H1 (cell line): ENCODE results near the gene DPEP1. TPM values are rescaled to one million over a fixed set of nuclear protein-coding genes. Genes with fewer than 3 reads are reported as not detected.

Experiments used
- CTCF ChIA-PET: fragments of 300-600 bp; sonication (Branson Sonifier 250); formaldehyde crosslinking; loops from one replicate; lab custom pipeline; 2021; ENCODE audit not compliant: partially characterized antibody; lab: Charles Lee
- POLR2A ChIA-PET: fragments of 300-600 bp; sonication (Branson Sonifier 250); formaldehyde crosslinking; loops from one replicate; lab custom pipeline; 2021; ENCODE audit warnings: inconsistent platforms; ENCODE audit not compliant: partially characterized antibody; lab: Charles Lee
- DNase-seq, 2 experiments: peaks; one replicate each; pipeline versions ENCODE4 v3.0.0 to v3.0.0-alpha.2; 2010 to 2022; ENCODE audit warnings: low spot score in 2 of 2, low read depth in 1 of 2, mixed read lengths in 1 of 2
- FAIRE-seq: peaks from 2 replicates; lab custom pipeline; 2011; peaks lifted over from hg19 to GRCh38; lab: Jason Lieb, UNC
- H2AFZ ChIP-seq: 2 replicates; pipeline ENCODE4 v1.8.1; 2012; ENCODE audit warnings: low read length, inconsistent platforms
- H2AK5ac ChIP-seq: 2 replicates; pipeline ENCODE4 v1.6.1; 2013; ENCODE audit warnings: low read depth, low read length
- H2BK120ac ChIP-seq: replicated peaks from 2 replicates; pipeline ENCODE3; 2013; ENCODE audit warnings: low read depth, low read length, inconsistent platforms
- H2BK12ac ChIP-seq: 2 replicates; pipeline ENCODE4 v1.6.1; 2013; ENCODE audit warnings: low read depth, low read length
- H2BK15ac ChIP-seq: 2 replicates; pipeline ENCODE4 v1.6.1; 2013; ENCODE audit warnings: low read length
- H2BK20ac ChIP-seq: 2 replicates; pipeline ENCODE4 v1.6.1; 2013; ENCODE audit warnings: low read length
- H2BK5ac ChIP-seq: 2 replicates; pipeline ENCODE4 v1.6.1; 2013; ENCODE audit warnings: low read depth, low read length
- H3K14ac ChIP-seq: 2 replicates; pipeline ENCODE4 v1.6.1; 2013; ENCODE audit warnings: inconsistent platforms; ENCODE audit not compliant: insufficient read length
- H3K18ac ChIP-seq: 2 replicates; pipeline ENCODE4 v1.6.1; 2013; ENCODE audit warnings: low read length; ENCODE audit errors: extremely low read depth
- H3K23ac ChIP-seq: 2 replicates; pipeline ENCODE4 v1.6.1; 2013; ENCODE audit warnings: inconsistent platforms; ENCODE audit not compliant: insufficient read length
- H3K23me2 ChIP-seq: 2 replicates; pipeline ENCODE4 v1.6.1; 2013; ENCODE audit warnings: low read depth, low read length
- H3K27ac ChIP-seq: 2 replicates; pipeline ENCODE4 v1.6.1; 2011; ENCODE audit warnings: low read depth, low read length, inconsistent platforms
- H3K27me3 ChIP-seq, 4 experiments: replicated peaks in 1 of 4; 1 replicate in 1 of 4; 2 replicates in 3 of 4; pipeline versions ENCODE4 v1.6.1 to v1.8.1; 2011 to 2013; ENCODE audit warnings: low read length in 3 of 4, mild to moderate bottlenecking in 3 of 4, inconsistent platforms in 2 of 4, mixed read lengths in 2 of 4, moderate library complexity in 1 of 4; ENCODE audit not compliant: control insufficient read depth in 3 of 4, insufficient read depth in 3 of 4; ENCODE audit errors: extremely low read depth in 1 of 4
- H3K36me3 ChIP-seq, 4 experiments: 2 replicates each; pipeline versions ENCODE4 v1.6.1 to v1.8.1; 2011 to 2013; ENCODE audit warnings: mild to moderate bottlenecking in 4 of 4, low read length in 3 of 4, moderate library complexity in 2 of 4, control low read depth in 1 of 4, inconsistent platforms in 1 of 4; ENCODE audit not compliant: insufficient read depth in 4 of 4, control insufficient read depth in 2 of 4
- H3K4ac ChIP-seq: replicated peaks from 2 replicates; pipeline ENCODE3; 2013; ENCODE audit warnings: low read length, low read depth, mixed read lengths, inconsistent platforms; ENCODE audit not compliant: insufficient read length
- H3K4me1 ChIP-seq, 4 experiments: replicated peaks in 1 of 4; 1 replicate in 1 of 4; 2 replicates in 3 of 4; pipeline versions ENCODE4 v1.6.1 to v1.8.1; 2011 to 2013; ENCODE audit warnings: low read length in 3 of 4, inconsistent platforms in 2 of 4, mixed read lengths in 1 of 4; ENCODE audit not compliant: insufficient read depth in 4 of 4, control insufficient read depth in 3 of 4
- H3K4me2 ChIP-seq, 2 experiments: 2 replicates each; pipeline versions ENCODE4 v1.6.1 to v1.8.1; 2011 to 2013; ENCODE audit warnings: low read depth in 2 of 2, low read length in 2 of 2, control low read depth in 1 of 2, inconsistent platforms in 1 of 2, mild to moderate bottlenecking in 1 of 2; ENCODE audit not compliant: insufficient read depth in 1 of 2
- H3K4me3 ChIP-seq, 4 experiments: fragments of 200-600, 300-600 bp in 1 of 4; sonication (generic), shearing (Covaris generic), sonication (Bioruptor Twin) in 1 of 4; 2 replicates each; pipeline versions ENCODE4 v1.5.1 to v1.8.1; 2011 to 2016; ENCODE audit warnings: low read length in 4 of 4, low read depth in 3 of 4, control low read depth in 2 of 4, inconsistent platforms in 2 of 4, mild to moderate bottlenecking in 2 of 4, mixed read lengths in 1 of 4, moderate library complexity in 1 of 4; ENCODE audit not compliant: insufficient read depth in 2 of 4; ENCODE audit errors: extremely low read depth in 1 of 4
- H3K56ac ChIP-seq: replicated peaks from 2 replicates; pipeline ENCODE3; 2013; ENCODE audit warnings: low read depth, mild to moderate bottlenecking, mixed read lengths, low read length, inconsistent platforms; ENCODE audit not compliant: insufficient read length
- H3K79me1 ChIP-seq: 2 replicates; pipeline ENCODE4 v1.6.1; 2013; ENCODE audit warnings: low read depth, low read length, control low read depth
- H3K79me2 ChIP-seq, 2 experiments: 2 replicates each; pipeline versions ENCODE4 v1.6.1 to v1.8.1; 2012 to 2013; ENCODE audit warnings: low read length in 2 of 2, mild to moderate bottlenecking in 2 of 2, inconsistent platforms in 1 of 2; ENCODE audit not compliant: insufficient read depth in 2 of 2, control insufficient read depth in 1 of 2
- H3K9ac ChIP-seq, 4 experiments: replicated peaks in 1 of 4; 1 replicate in 1 of 4; 2 replicates in 3 of 4; pipeline versions ENCODE4 v1.6.1 to v1.8.1; 2011 to 2013; ENCODE audit warnings: low read depth in 3 of 4, low read length in 3 of 4, control low read depth in 2 of 4, mild to moderate bottlenecking in 2 of 4, moderate library complexity in 2 of 4, inconsistent platforms in 1 of 4; ENCODE audit errors: extremely low read depth in 1 of 4
- H3K9me3 ChIP-seq, 2 experiments: 2 replicates each; pipeline versions ENCODE4 v1.6.1 to v1.8.1; 2012 to 2013; ENCODE audit warnings: mild to moderate bottlenecking in 2 of 2, moderate library complexity in 2 of 2, control low read depth in 1 of 2, inconsistent platforms in 1 of 2, low read depth in 1 of 2, low read length in 1 of 2, mixed read lengths in 1 of 2; ENCODE audit not compliant: insufficient read depth in 2 of 2
- H4K20me1 ChIP-seq, 2 experiments: replicated peaks in 1 of 2; 2 replicates each; pipeline versions ENCODE3 to v1.8.1; 2011 to 2013; ENCODE audit warnings: inconsistent platforms in 2 of 2, low read length in 2 of 2, mild to moderate bottlenecking in 1 of 2; ENCODE audit not compliant: insufficient read depth in 2 of 2, control insufficient read depth in 1 of 2
- H4K5ac ChIP-seq: 2 replicates; pipeline ENCODE4 v1.6.1; 2013; ENCODE audit warnings: low read length, low read depth, mixed read lengths, inconsistent platforms; ENCODE audit not compliant: insufficient read length
- H4K8ac ChIP-seq: 2 replicates; pipeline ENCODE4 v1.8.0; 2013; ENCODE audit warnings: mild to moderate bottlenecking, moderate library complexity, low read length, inconsistent platforms; ENCODE audit not compliant: insufficient read depth; ENCODE audit errors: extremely low read depth
- H4K91ac ChIP-seq: replicated peaks from 2 replicates; pipeline ENCODE3; 2013; ENCODE audit warnings: low read length, mixed read lengths, inconsistent platforms; ENCODE audit not compliant: insufficient read length
- CTBP2 ChIP-seq: IDR thresholded peaks from 2 replicates; pipeline ENCODE4 v1.7.0; 2011; ENCODE audit warnings: borderline replicate concordance, mild to moderate bottlenecking, moderate library complexity, mixed read lengths, low read length; ENCODE audit not compliant: insufficient read depth, insufficient read length
- EGR1 ChIP-seq: IDR thresholded peaks from 2 replicates; pipeline ENCODE4 v1.6.1; 2011; ENCODE audit warnings: low read depth, low read length, borderline replicate concordance
- FOSL1 ChIP-seq: IDR thresholded peaks from 2 replicates; pipeline ENCODE4 v1.6.1; 2011; ENCODE audit warnings: mild to moderate bottlenecking, low read depth, low read length, moderate library complexity; ENCODE audit not compliant: insufficient read depth
- NANOG ChIP-seq: IDR thresholded peaks from 2 replicates; pipeline ENCODE4 v1.6.1; 2011; ENCODE audit warnings: low read length, low read depth, mild to moderate bottlenecking, inconsistent platforms; ENCODE audit not compliant: insufficient read depth, poor library complexity, severe bottlenecking
- POLR2A ChIP-seq, 2 experiments: IDR thresholded peaks; 1 replicate in 1 of 2; 2 replicates in 1 of 2; pipeline ENCODE4 v1.6.1; 2011; ENCODE audit warnings: low read depth in 2 of 2, low read length in 2 of 2, mild to moderate bottlenecking in 2 of 2; ENCODE audit errors: control extremely low read depth in 1 of 2
- RFX5 ChIP-seq: IDR thresholded peaks from 2 replicates; pipeline ENCODE4 v1.6.1; 2011; ENCODE audit warnings: low read depth, low read length, improper control_type of control experiment, borderline replicate concordance
- SIX5 ChIP-seq: IDR thresholded peaks from 2 replicates; pipeline ENCODE4 v1.6.1; 2011; ENCODE audit warnings: mild to moderate bottlenecking, low read depth, low read length
- SP4 ChIP-seq: IDR thresholded peaks from 2 replicates; pipeline ENCODE4 v1.6.1; 2012; ENCODE audit warnings: low read length, inconsistent platforms
- WGBS, 2 experiments: shearing (Covaris generic) in 1 of 2; methylation state at CpG; one replicate each; pipeline versions ENCODE4 v1.1.6 to v1.1.7; 2013 to 2015; ENCODE audit warnings: low lambda C conversion rate in 2 of 2, mixed read lengths in 2 of 2, inconsistent platforms in 1 of 2, low coverage in 1 of 2, missing lambda C conversion rate in 1 of 2; ENCODE audit not compliant: insufficient replicate concordance in 2 of 2, insufficient coverage in 1 of 2, insufficient read length in 1 of 2; ENCODE audit errors: extremely low coverage in 1 of 2, missing lambda C conversion rate in 1 of 2; 5-methylcytosine and 5-hydroxymethylcytosine counted together
- polyA plus RNA-seq, 7 experiments: library from polyadenylated mRNA; depleted of rRNA in 3 of 7; stranded (reverse) in 5 of 7; unstranded in 2 of 7; fragments of >200 nt in 5 of 7; fragments of 200-250 nt in 2 of 7; gene quantifications; 1 replicate in 5 of 7; 2 replicates in 1 of 7; 4 replicates in 1 of 7; pipeline versions ENCODE4 v1.2.1 to v1.2.3, GENCODE V29; 2011 to 2013; ENCODE audit warnings: missing spikeins in 2 of 7, mixed read lengths in 2 of 7
- total RNA-seq: library from RNA; stranded (reverse); fragmentation: NEBNext Ultra II Directional; extraction: Animal tissue kit (Norgen Biotek cat#: 25700); gene quantifications from 2 replicates; pipeline ENCODE4 v1.2.1, GENCODE V29; 2021
- TF ChIP-seq, protein P1 (sequence below): IDR thresholded peaks from 2 replicates; pipeline ENCODE4 v1.6.1; 2011; ENCODE audit warnings: low read length, improper control_type of control experiment
- TF ChIP-seq, protein P2 (sequence below): IDR thresholded peaks from 2 replicates; pipeline ENCODE4 v1.6.1; 2012; ENCODE audit warnings: inconsistent platforms

DPEP1 gene
- total and polyA plus RNA-seq, 2 of the 8 experiments (the other 6 are each of a cell fraction or from before 2014, with no cell fraction given) = 2.8 to 3.1 TPM

DNA sequence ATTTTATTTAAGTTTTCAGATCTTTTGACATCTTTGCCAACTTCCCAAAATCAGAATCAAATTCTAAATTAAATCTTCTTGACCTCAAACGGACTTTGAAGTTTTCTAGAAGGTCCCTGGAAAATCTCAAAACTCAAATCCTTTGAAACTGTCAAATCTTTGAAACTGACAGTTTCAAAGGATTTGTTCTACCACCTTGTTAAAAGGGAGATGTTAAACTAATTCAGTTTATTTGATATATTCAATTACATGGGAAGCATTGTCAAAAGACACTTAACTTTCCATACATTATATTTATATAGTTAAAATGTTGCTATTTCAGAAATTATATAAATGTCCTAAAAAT, 3.4 kb upstream of the DPEP1 start:
- Histone ChIP-seq H4K5ac (no peak overlapping the region), H3K36me3 (no peaks in the 10 kb centered on the region), H3K23ac (no peak overlapping the region), H2BK120ac (no peak overlapping the region), H3K4me1 (peaks cover 0 to 7% (median 2%) of the 10 kb centered on the region in 4 experiments; a peak in 3 of 7 replicates), H2BK12ac (no peak overlapping the region), H3K9me3 (no peaks in the 10 kb centered on the region), H2BK20ac (no peak overlapping the region), H3K56ac (no peak overlapping the region), H3K14ac (no peak overlapping the region), H3K27me3 (no peaks in the 10 kb centered on the region; a peak in 1 of 7 replicates), H3K4ac (no peak overlapping the region), H3K4me2 (no peak overlapping the region), H2AFZ (no peak overlapping the region), H2AK5ac (no peak overlapping the region), H3K27ac (no peak overlapping the region), H4K91ac (no peak overlapping the region), H2BK15ac (no peak overlapping the region), H3K9ac (no peak overlapping the region), H3K18ac (no peak overlapping the region), H4K20me1 (no peaks in the 10 kb centered on the region), H3K79me1 (no peaks in the 10 kb centered on the region; the same call in 1 of the 2 replicates), H4K8ac (no peak overlapping the region), H3K4me3 (no peak overlapping the region), H2BK5ac (no peak overlapping the region), H3K79me2 (no peaks in the 10 kb centered on the region), H3K23me2 (no peaks in the 10 kb centered on the region)
- POLR2A ChIA-PET = interaction anchor here (0.6 kb wide), 1 partner anchor 120 kb away, joined by 5 read pairs; no protein-coding TSS in a partner anchor
- FAIRE-seq = no peak
- DNase-seq = no peak
- CTCF ChIA-PET = no interaction called here
- WGBS, 2 experiments = 87% methylated on average over 1 of the region's 1 CpG; no CpG with 5 or more reads in 1 of the 2 experiments
- TF ChIP-seq, protein P1, sequence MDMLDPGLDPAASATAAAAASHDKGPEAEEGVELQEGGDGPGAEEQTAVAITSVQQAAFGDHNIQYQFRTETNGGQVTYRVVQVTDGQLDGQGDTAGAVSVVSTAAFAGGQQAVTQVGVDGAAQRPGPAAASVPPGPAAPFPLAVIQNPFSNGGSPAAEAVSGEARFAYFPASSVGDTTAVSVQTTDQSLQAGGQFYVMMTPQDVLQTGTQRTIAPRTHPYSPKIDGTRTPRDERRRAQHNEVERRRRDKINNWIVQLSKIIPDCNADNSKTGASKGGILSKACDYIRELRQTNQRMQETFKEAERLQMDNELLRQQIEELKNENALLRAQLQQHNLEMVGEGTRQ = no peak
- TF ChIP-seq SIX5 (no peak), CTBP2 (no peak), FOSL1 (no peak), SP4 (no peak), POLR2A (IDR thresholded peaks at IDR 0.05; ENCODE audit: control extremely low read depth in 1 of 2, low read depth in 2 of 2, low read length in 2 of 2) (no peak), NANOG (no peak), EGR1 (no peak), RFX5 (no peak)
- TF ChIP-seq, protein P2, sequence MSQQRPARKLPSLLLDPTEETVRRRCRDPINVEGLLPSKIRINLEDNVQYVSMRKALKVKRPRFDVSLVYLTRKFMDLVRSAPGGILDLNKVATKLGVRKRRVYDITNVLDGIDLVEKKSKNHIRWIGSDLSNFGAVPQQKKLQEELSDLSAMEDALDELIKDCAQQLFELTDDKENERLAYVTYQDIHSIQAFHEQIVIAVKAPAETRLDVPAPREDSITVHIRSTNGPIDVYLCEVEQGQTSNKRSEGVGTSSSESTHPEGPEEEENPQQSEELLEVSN = no peak
